HCT116 (cell line): ENCODE results near the gene PRMT5. TPM values are rescaled to one million over a fixed set of nuclear protein-coding genes. Genes with fewer than 3 reads are reported as not detected.

Source experiments
- ATAC-seq: fragments of 200-7000 bp; cut with Tn5 transposase; 2 replicates; pipeline ENCODE4 v1.9.1; 2020; ENCODE audit warnings: mild to moderate bottlenecking, moderate library complexity
- BruUV-seq: library from RNA; stranded (reverse); fragments of 400-500 nt; replicated peaks from 2 replicates; lab custom pipeline; 2021; lab: Mats Ljungman, UMichigan
- CTCF ChIA-PET: fragments of 300-600 bp; sonication (Branson Sonifier 250); formaldehyde crosslinking; loops from one replicate; lab custom pipeline; 2021; ENCODE audit warnings: antibody characterized with exemption; lab: Charles Lee
- POLR2A ChIA-PET: fragments of 300-600, 350-600 bp; sonication (Branson Sonifier 250); formaldehyde crosslinking; loops from one replicate; lab custom pipeline; 2021; ENCODE audit warnings: antibody characterized with exemption; lab: Charles Lee
- RAD21 ChIA-PET, 2 experiments: fragments of 300-600 bp; sonication (Branson Sonifier 250); formaldehyde crosslinking; loops; one replicate each; lab custom pipeline; 2023; ENCODE audit warnings: low total read pairs in 2 of 2; ENCODE audit not compliant: uncharacterized antibody in 2 of 2, unreplicated experiment in 2 of 2, low non-redundant PET in 1 of 2; lab: Charles Lee
- DNase-seq: peaks from one replicate; pipeline ENCODE4 v3.0.0-alpha.2; 2010; ENCODE audit warnings: low read depth, low spot score
- H2AFZ ChIP-seq: fragments of 200-600 bp; shearing (Covaris generic), sonication (generic); 2 replicates; pipeline ENCODE4 v1.6.1; 2017; ENCODE audit warnings: low read depth, mixed run types, mixed read lengths, antibody characterized with exemption, low read length; ENCODE audit not compliant: poor library complexity, severe bottlenecking
- H3K27ac ChIP-seq: 2 replicates; pipeline ENCODE4 v1.5.1; 2012; ENCODE audit warnings: low read depth, low read length
- H3K27me3 ChIP-seq: fragments of 200-600 bp; sonication (generic); 2 replicates; pipeline ENCODE4 v1.6.1; 2016; ENCODE audit warnings: mixed run types, low read length, mixed read lengths; ENCODE audit not compliant: insufficient read depth
- H3K36me3 ChIP-seq, 2 experiments: fragments of 200-500 bp in 1 of 2; fragments of 200-600 bp in 1 of 2; sonication (Bioruptor generic) in 1 of 2; sonication (generic) in 1 of 2; 2 replicates each; pipeline versions ENCODE4 v1.5.1 to v1.6.1; 2014 to 2016; ENCODE audit warnings: low read length in 2 of 2, inconsistent platforms in 1 of 2, mixed read lengths in 1 of 2, mixed run types in 1 of 2; ENCODE audit not compliant: insufficient read depth in 2 of 2, control insufficient read depth in 1 of 2
- H3K4me1 ChIP-seq, 2 experiments: fragments of 200-600 bp in 1 of 2; sonication (generic) in 1 of 2; 2 replicates each; pipeline versions ENCODE4 v1.5.1 to v1.6.1; 2012 to 2017; ENCODE audit warnings: low read length in 2 of 2, inconsistent platforms in 1 of 2, mild to moderate bottlenecking in 1 of 2, mixed read lengths in 1 of 2, mixed run types in 1 of 2, moderate library complexity in 1 of 2; ENCODE audit not compliant: insufficient read depth in 2 of 2, control insufficient read depth in 1 of 2
- H3K4me2 ChIP-seq: fragments of 200-600 bp; sonication (generic); 2 replicates; pipeline ENCODE4 v1.6.1; 2017; ENCODE audit warnings: mixed run types, low read length, mixed read lengths
- H3K4me3 ChIP-seq, 2 experiments: fragments of 200-600 bp in 1 of 2; sonication (generic) in 1 of 2; replicated peaks in 1 of 2; 2 replicates each; pipeline ENCODE4 v1.5.1; 2011 to 2016; ENCODE audit warnings: low read length in 2 of 2, control low read depth in 1 of 2, low read depth in 1 of 2, mild to moderate bottlenecking in 1 of 2, mixed read lengths in 1 of 2, mixed run types in 1 of 2
- H3K79me2 ChIP-seq: fragments of 200-600 bp; sonication (generic); 2 replicates; pipeline ENCODE4 v1.6.1; 2017; ENCODE audit warnings: mild to moderate bottlenecking, mixed run types, low read length, moderate library complexity, mixed read lengths; ENCODE audit not compliant: insufficient read depth
- H3K9ac ChIP-seq: fragments of 200-600 bp; sonication (generic); 2 replicates; pipeline ENCODE4 v1.6.1; 2016; ENCODE audit warnings: low read length, mixed read lengths
- H3K9me2 ChIP-seq: fragments of 200-600 bp; sonication (generic), shearing (Covaris generic); 2 replicates; pipeline ENCODE4 v1.6.1; 2017; ENCODE audit warnings: mixed run types, mild to moderate bottlenecking, moderate library complexity; ENCODE audit not compliant: insufficient read depth
- H3K9me3 ChIP-seq, 2 experiments: fragments of 200-500 bp in 1 of 2; fragments of 200-600 bp in 1 of 2; sonication (Bioruptor generic) in 1 of 2; sonication (generic) in 1 of 2; 2 replicates each; pipeline ENCODE4 v1.6.1; 2014 to 2017; ENCODE audit warnings: low read length in 2 of 2, mixed read lengths in 2 of 2, inconsistent platforms in 1 of 2, low read depth in 1 of 2, mild to moderate bottlenecking in 1 of 2, mixed run types in 1 of 2, moderate library complexity in 1 of 2; ENCODE audit not compliant: control insufficient read depth in 1 of 2, insufficient read depth in 1 of 2
- H4K20me1 ChIP-seq: fragments of 200-600 bp; sonication (generic), shearing (Covaris generic); 2 replicates; pipeline ENCODE4 v1.6.1; 2017; ENCODE audit warnings: mixed run types, mild to moderate bottlenecking, moderate library complexity; ENCODE audit not compliant: insufficient read depth
- CEBPB ChIP-seq: IDR thresholded peaks from 2 replicates; pipeline ENCODE4 v1.6.1; 2012; ENCODE audit warnings: low read depth
- CTCF ChIP-seq, 3 experiments: fragments of 200-600 bp in 1 of 3; sonication (generic) in 1 of 3; IDR thresholded peaks in 2 of 3; conservative IDR thresholded peaks in 1 of 3; 2 replicates each; pipeline ENCODE4 v1.5.1; 2012 to 2017; ENCODE audit warnings: low read depth in 2 of 3, low read length in 2 of 3, antibody characterized with exemption in 1 of 3, borderline replicate concordance in 1 of 3, control low read depth in 1 of 3, mild to moderate bottlenecking in 1 of 3, mixed read lengths in 1 of 3, mixed run types in 1 of 3, moderate library complexity in 1 of 3; ENCODE audit not compliant: insufficient read depth in 1 of 3
- EGR1 ChIP-seq: IDR thresholded peaks from 2 replicates; pipeline ENCODE4 v1.6.1; 2012; ENCODE audit warnings: low read depth
- ELF1 ChIP-seq: IDR thresholded peaks from 2 replicates; pipeline ENCODE4 v1.6.1; 2012; ENCODE audit warnings: low read depth, borderline replicate concordance
- EZH2 ChIP-seq: fragments of 200-600 bp; sonication (generic); IDR thresholded peaks from 2 replicates; pipeline ENCODE4 v1.6.1; 2017; ENCODE audit warnings: antibody characterized with exemption, mixed run types
- EZH2phosphoT487 ChIP-seq: fragments of 200-600 bp; IDR thresholded peaks from 2 replicates; pipeline ENCODE4 v1.6.1; 2018; ENCODE audit warnings: antibody characterized with exemption, borderline replicate concordance
- FOSL1 ChIP-seq: IDR thresholded peaks from 2 replicates; pipeline ENCODE4 v1.6.1; 2012; ENCODE audit warnings: low read depth
- JUND ChIP-seq: IDR thresholded peaks from 2 replicates; pipeline ENCODE4 v1.6.1; 2012
- POLR2A ChIP-seq: IDR thresholded peaks from 2 replicates; pipeline ENCODE4 v1.7.0; 2011; ENCODE audit warnings: borderline replicate concordance; ENCODE audit not compliant: insufficient read depth, insufficient read length; ENCODE audit errors: extremely low read depth
- POLR2AphosphoS5 ChIP-seq: IDR thresholded peaks from 2 replicates; pipeline ENCODE4 v1.6.1; 2011; ENCODE audit warnings: mild to moderate bottlenecking, low read depth, low read length, moderate library complexity
- RAD21 ChIP-seq: IDR thresholded peaks from 2 replicates; pipeline ENCODE4 v1.6.1; 2012; ENCODE audit warnings: low read depth, mild to moderate bottlenecking
- SIN3A ChIP-seq: IDR thresholded peaks from 2 replicates; pipeline ENCODE4 v1.6.1; 2012; ENCODE audit warnings: low read depth
- TCF7L2 ChIP-seq: IDR thresholded peaks from 2 replicates; pipeline ENCODE4 v1.7.0; 2011; ENCODE audit warnings: borderline replicate concordance, inconsistent platforms; ENCODE audit not compliant: insufficient read depth, insufficient read length; ENCODE audit errors: extremely low read depth
- YY1 ChIP-seq: IDR thresholded peaks from 2 replicates; pipeline ENCODE4 v1.6.1; 2011; ENCODE audit warnings: low read length, low read depth, moderate library complexity, mild to moderate bottlenecking; ENCODE audit not compliant: insufficient replicate concordance; ENCODE audit errors: extremely low read depth
- ZNF274 ChIP-seq: fragments of 200-500 bp; sonication (Bioruptor generic); IDR thresholded peaks from 2 replicates; pipeline ENCODE4 v1.6.1; 2014; ENCODE audit warnings: mild to moderate bottlenecking, low read depth, low read length, inconsistent platforms
- intact Hi-C: fragments of 100-400 bp; cut with micrococcal nuclease; formaldehyde crosslinking; loops from 2 replicates; pipeline ENCODE4 v1.10.0; 2022
- total RNA-seq: library from RNA; stranded (reverse); gene quantifications from one replicate; pipeline ENCODE4 v1.2.1, GENCODE V29; 2021; ENCODE audit not compliant: unreplicated experiment
- TF ChIP-seq, protein P1 (sequence below): IDR thresholded peaks from 2 replicates; pipeline ENCODE4 v1.6.1; 2012
- TF ChIP-seq, protein P2 (sequence below): IDR thresholded peaks from 2 replicates; pipeline ENCODE4 v1.6.1; 2011; ENCODE audit warnings: mild to moderate bottlenecking, low read length, moderate library complexity; ENCODE audit not compliant: insufficient replicate concordance; ENCODE audit errors: extremely low read depth
- TF ChIP-seq, protein P3 (sequence below): IDR thresholded peaks from 2 replicates; pipeline ENCODE4 v1.6.1; 2012; ENCODE audit warnings: low read depth
- TF ChIP-seq, protein P4 (sequence below): IDR thresholded peaks from 2 replicates; pipeline ENCODE4 v1.6.1; 2012

Gene PRMT5
- total RNA-seq, 1 experiment from 2014 or later = 186 TPM

DNA sequence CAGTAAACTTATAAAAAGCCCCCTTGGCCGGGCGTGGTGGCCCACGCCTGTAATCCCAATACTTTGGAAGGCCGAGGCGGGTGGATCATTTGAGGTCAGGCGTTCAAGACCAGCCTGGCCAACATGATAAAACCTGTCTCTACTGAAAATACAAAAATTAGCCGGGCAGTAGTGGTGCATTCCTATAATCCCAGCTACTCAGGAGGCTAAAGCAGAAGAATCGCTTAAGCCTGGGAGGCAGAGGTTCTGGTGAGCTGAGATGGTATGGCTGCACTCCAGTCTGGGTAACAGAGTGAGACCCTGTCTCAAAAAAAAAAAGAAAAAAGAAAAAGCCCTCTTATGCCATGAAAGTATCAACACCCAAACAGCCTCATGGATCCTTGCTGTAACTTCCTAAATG is 3.7 kb downstream of the PRMT5 start:
- TF ChIP-seq SIN3A = no peak
- no peak for TF ChIP-seq JUND
- TF ChIP-seq, protein P1, sequence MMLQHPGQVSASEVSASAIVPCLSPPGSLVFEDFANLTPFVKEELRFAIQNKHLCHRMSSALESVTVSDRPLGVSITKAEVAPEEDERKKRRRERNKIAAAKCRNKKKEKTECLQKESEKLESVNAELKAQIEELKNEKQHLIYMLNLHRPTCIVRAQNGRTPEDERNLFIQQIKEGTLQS = no peak
- no peak for TF ChIP-seq EGR1
- TF ChIP-seq ELF1 = no peak
- TF ChIP-seq EZH2 = no peak
- TF ChIP-seq CEBPB = no peak
- TF ChIP-seq, protein P2, sequence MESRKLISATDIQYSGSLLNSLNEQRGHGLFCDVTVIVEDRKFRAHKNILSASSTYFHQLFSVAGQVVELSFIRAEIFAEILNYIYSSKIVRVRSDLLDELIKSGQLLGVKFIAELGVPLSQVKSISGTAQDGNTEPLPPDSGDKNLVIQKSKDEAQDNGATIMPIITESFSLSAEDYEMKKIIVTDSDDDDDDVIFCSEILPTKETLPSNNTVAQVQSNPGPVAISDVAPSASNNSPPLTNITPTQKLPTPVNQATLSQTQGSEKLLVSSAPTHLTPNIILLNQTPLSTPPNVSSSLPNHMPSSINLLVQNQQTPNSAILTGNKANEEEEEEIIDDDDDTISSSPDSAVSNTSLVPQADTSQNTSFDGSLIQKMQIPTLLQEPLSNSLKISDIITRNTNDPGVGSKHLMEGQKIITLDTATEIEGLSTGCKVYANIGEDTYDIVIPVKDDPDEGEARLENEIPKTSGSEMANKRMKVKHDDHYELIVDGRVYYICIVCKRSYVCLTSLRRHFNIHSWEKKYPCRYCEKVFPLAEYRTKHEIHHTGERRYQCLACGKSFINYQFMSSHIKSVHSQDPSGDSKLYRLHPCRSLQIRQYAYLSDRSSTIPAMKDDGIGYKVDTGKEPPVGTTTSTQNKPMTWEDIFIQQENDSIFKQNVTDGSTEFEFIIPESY = no peak
- no peak for TF ChIP-seq POLR2A
- TF ChIP-seq, protein P3, sequence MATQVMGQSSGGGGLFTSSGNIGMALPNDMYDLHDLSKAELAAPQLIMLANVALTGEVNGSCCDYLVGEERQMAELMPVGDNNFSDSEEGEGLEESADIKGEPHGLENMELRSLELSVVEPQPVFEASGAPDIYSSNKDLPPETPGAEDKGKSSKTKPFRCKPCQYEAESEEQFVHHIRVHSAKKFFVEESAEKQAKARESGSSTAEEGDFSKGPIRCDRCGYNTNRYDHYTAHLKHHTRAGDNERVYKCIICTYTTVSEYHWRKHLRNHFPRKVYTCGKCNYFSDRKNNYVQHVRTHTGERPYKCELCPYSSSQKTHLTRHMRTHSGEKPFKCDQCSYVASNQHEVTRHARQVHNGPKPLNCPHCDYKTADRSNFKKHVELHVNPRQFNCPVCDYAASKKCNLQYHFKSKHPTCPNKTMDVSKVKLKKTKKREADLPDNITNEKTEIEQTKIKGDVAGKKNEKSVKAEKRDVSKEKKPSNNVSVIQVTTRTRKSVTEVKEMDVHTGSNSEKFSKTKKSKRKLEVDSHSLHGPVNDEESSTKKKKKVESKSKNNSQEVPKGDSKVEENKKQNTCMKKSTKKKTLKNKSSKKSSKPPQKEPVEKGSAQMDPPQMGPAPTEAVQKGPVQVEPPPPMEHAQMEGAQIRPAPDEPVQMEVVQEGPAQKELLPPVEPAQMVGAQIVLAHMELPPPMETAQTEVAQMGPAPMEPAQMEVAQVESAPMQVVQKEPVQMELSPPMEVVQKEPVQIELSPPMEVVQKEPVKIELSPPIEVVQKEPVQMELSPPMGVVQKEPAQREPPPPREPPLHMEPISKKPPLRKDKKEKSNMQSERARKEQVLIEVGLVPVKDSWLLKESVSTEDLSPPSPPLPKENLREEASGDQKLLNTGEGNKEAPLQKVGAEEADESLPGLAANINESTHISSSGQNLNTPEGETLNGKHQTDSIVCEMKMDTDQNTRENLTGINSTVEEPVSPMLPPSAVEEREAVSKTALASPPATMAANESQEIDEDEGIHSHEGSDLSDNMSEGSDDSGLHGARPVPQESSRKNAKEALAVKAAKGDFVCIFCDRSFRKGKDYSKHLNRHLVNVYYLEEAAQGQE = no peak
- no peak for TF ChIP-seq FOSL1
- no peak for TF ChIP-seq EZH2phosphoT487
- TF ChIP-seq YY1 = no peak
- no peak for TF ChIP-seq RAD21
- TF ChIP-seq, protein P4, sequence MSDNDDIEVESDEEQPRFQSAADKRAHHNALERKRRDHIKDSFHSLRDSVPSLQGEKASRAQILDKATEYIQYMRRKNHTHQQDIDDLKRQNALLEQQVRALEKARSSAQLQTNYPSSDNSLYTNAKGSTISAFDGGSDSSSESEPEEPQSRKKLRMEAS = no peak
- TF ChIP-seq POLR2AphosphoS5 = no peak
- TF ChIP-seq CTCF (IDR thresholded peaks at IDR 0.05 in 2 of 3, conservative IDR thresholded peaks at IDR 0.05 in 1 of 3; ENCODE audit: borderline replicate concordance in 1 of 3, insufficient read depth in 1 of 3, low read depth in 2 of 3, low read length in 2 of 3) = no peak
- TF ChIP-seq TCF7L2 = no peak
- no peak for TF ChIP-seq ZNF274
- DNase-seq (no peak), ATAC-seq (no peak)
- H3K4me2 ChIP-seq = no peak overlapping the region
- peaks cover 13 to 48% of the 10 kb centered on the region in 2 experiments for H3K4me1 ChIP-seq
- H4K20me1 ChIP-seq = no peaks in the 10 kb centered on the region
- no peaks in the 10 kb centered on the region for H3K9me2 ChIP-seq
- H3K4me3 ChIP-seq = no peak overlapping the region
- H2AFZ ChIP-seq = no peak overlapping the region
- ChIA-PET POLR2A (no interaction called here), CTCF (no interaction called here), RAD21 (no interaction called here)
- H3K9me3 ChIP-seq = no peaks in the 10 kb centered on the region
- H3K36me3 ChIP-seq = peaks cover 43 to 56% of the 10 kb centered on the region in 2 experiments
- H3K27me3 ChIP-seq = no peaks in the 10 kb centered on the region
- BruUV-seq = no TSS peak
- no peak overlapping the region for H3K27ac ChIP-seq
- no peak overlapping the region for H3K9ac ChIP-seq
- intact Hi-C loops = no loop called here
- peaks cover 44% of the 10 kb centered on the region for H3K79me2 ChIP-seq
